WTC11 (cell line): ENCODE results near the gene LRIG1.
A peak's percentile ranks its signal among the peaks of the same experiment; 100 is the strongest.

Experiments
- ATF1 ChIP-seq: sonication (generic); formaldehyde crosslinking; IDR thresholded peaks from 2 replicates; pipeline ENCODE4 v1.8.1; 2023; ENCODE audit warnings: mild to moderate bottlenecking, moderate library complexity, missing genetic modification reagents
- CTCF ChIP-seq: fragments of 200-600 bp; IDR thresholded peaks from 2 replicates; pipeline ENCODE4 v1.8.0; 2022; ENCODE audit warnings: antibody characterized with exemption
- IRF1 ChIP-seq: sonication (generic); formaldehyde crosslinking; IDR thresholded peaks from 2 replicates; pipeline ENCODE4 v1.8.0; 2023; ENCODE audit warnings: missing genetic modification reagents
- USF2 ChIP-seq: sonication (generic); formaldehyde crosslinking; IDR thresholded peaks from 2 replicates; pipeline ENCODE4 v1.8.1; 2023; ENCODE audit warnings: mild to moderate bottlenecking, missing genetic modification reagents, moderate library complexity
- ZNF423 ChIP-seq: fragments of 250-450 bp; sonication (Bioruptor Pico); IDR thresholded peaks from 2 replicates; pipeline ENCODE4 v2.1.2; 2022; ENCODE audit warnings: mild to moderate bottlenecking, moderate library complexity
- ZNF425 ChIP-seq: fragments of 250-450 bp; sonication (Bioruptor Pico); conservative IDR thresholded peaks from 2 replicates; pipeline ENCODE4 v1.9.0; 2021; ENCODE audit warnings: mild to moderate bottlenecking
- ZNF671 ChIP-seq: fragments of 250-450 bp; sonication (Bioruptor Pico); IDR thresholded peaks from 2 replicates; pipeline ENCODE4 v1.8.0; 2021; ENCODE audit warnings: mild to moderate bottlenecking
- TF ChIP-seq, protein P1 (sequence below): sonication (generic); formaldehyde crosslinking; IDR thresholded peaks from 2 replicates; pipeline ENCODE4 v1.8.1; 2023; ENCODE audit warnings: mild to moderate bottlenecking, missing genetic modification reagents, borderline replicate concordance
- TF ChIP-seq, protein P2 (sequence below): sonication (generic); formaldehyde crosslinking; IDR thresholded peaks from 2 replicates; pipeline ENCODE4 v1.8.1; 2023; ENCODE audit warnings: mild to moderate bottlenecking, moderate library complexity, missing genetic modification reagents

GRCh38 chr3:66443118-66443803 lies 57.6 kb downstream of the LRIG1 start:
- TF ChIP-seq ZNF671 (CRISPR knock-in tag): no peak
- no peak for TF ChIP-seq CTCF
- TF ChIP-seq, protein P1, sequence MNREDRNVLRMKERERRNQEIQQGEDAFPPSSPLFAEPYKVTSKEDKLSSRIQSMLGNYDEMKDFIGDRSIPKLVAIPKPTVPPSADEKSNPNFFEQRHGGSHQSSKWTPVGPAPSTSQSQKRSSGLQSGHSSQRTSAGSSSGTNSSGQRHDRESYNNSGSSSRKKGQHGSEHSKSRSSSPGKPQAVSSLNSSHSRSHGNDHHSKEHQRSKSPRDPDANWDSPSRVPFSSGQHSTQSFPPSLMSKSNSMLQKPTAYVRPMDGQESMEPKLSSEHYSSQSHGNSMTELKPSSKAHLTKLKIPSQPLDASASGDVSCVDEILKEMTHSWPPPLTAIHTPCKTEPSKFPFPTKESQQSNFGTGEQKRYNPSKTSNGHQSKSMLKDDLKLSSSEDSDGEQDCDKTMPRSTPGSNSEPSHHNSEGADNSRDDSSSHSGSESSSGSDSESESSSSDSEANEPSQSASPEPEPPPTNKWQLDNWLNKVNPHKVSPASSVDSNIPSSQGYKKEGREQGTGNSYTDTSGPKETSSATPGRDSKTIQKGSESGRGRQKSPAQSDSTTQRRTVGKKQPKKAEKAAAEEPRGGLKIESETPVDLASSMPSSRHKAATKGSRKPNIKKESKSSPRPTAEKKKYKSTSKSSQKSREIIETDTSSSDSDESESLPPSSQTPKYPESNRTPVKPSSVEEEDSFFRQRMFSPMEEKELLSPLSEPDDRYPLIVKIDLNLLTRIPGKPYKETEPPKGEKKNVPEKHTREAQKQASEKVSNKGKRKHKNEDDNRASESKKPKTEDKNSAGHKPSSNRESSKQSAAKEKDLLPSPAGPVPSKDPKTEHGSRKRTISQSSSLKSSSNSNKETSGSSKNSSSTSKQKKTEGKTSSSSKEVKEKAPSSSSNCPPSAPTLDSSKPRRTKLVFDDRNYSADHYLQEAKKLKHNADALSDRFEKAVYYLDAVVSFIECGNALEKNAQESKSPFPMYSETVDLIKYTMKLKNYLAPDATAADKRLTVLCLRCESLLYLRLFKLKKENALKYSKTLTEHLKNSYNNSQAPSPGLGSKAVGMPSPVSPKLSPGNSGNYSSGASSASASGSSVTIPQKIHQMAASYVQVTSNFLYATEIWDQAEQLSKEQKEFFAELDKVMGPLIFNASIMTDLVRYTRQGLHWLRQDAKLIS: no peak
- TF ChIP-seq ATF1: no peak
- TF ChIP-seq ZNF425: no peak
- TF ChIP-seq USF2 (CRISPR knock-in tag): peak; percentile 79
- no peak for TF ChIP-seq IRF1 (CRISPR knock-in tag)
- no peak for TF ChIP-seq ZNF423
- TF ChIP-seq, protein P2, sequence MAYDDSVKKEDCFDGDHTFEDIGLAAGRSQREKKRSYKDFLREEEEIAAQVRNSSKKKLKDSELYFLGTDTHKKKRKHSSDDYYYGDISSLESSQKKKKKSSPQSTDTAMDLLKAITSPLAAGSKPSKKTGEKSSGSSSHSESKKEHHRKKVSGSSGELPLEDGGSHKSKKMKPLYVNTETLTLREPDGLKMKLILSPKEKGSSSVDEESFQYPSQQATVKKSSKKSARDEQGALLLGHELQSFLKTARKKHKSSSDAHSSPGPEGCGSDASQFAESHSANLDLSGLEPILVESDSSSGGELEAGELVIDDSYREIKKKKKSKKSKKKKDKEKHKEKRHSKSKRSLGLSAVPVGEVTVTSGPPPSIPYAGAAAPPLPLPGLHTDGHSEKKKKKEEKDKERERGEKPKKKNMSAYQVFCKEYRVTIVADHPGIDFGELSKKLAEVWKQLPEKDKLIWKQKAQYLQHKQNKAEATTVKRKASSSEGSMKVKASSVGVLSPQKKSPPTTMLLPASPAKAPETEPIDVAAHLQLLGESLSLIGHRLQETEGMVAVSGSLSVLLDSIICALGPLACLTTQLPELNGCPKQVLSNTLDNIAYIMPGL (CRISPR knock-in tag): no peak
